HG03571 (cell line): ENCODE measurements around the gene TLE7.

Experiments used
- ATAC-seq: cut with Tn5 transposase; IDR thresholded peaks from one replicate; pipeline ENCODE4 v1.9.1; 2021; ENCODE audit not compliant: unreplicated experiment

The TLE7 gene

DNA sequence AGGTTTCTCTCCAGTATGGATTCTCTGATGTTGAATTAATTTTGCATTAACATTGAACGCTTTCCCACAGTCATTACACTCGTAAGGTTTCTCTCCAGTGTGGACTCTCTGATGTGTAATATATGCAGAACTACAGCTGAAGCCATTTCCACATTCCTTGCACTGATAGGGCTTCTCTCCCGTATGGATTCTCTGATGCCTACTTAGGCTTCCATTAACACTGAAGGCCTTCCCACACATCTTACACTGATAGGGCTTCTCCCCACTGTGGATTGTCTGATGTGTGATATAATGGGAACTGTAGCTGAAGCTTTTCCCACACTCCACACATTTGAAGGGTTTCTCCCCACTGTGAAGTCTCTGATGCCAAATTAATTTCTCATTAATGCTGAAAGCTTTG lies 7.2 kb upstream of the TLE7 start:
- ATAC-seq = no peak

- no peak for ATAC-seq
Measured at GRCh38 chr16:71448274-71448866, 6.5 kb upstream of the TLE7 start.

DNA sequence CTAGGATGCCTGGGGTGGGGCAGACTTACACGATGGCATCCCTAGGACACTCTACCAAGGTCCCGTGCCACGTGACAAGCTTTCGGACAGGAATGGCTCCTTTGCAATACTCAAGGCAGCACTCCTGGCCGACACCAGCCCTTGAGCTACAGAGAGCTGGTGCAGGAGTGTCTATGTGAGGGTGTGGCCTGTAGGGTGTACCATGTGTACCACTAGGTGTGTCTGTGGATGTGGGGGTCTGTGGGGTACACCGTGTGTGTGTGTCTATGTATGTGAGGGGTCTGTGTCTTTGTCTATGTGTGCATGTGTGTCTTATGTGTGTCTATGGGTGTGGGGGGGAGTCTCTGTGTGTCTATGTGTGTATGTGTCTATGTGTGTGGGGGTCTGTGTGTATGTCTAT lies 1.9 kb upstream of the TLE7 start:
- no peak for ATAC-seq

GRCh38 chr16:71441348-71442050 lies 355 bp downstream of the TLE7 start:
- ATAC-seq = no peak

GRCh38 chr16:71440669-71441347 lies 1.0 kb downstream of the TLE7 start:
- no peak for ATAC-seq

GRCh38 chr16:71439523-71439922 lies 2.3 kb downstream of the TLE7 start:
- ATAC-seq = no peak

- ATAC-seq = no peak
Measured at GRCh38 chr16:71436473-71436872, 5.4 kb downstream of the TLE7 start.

GRCh38 chr16:71432906-71433305 lies 8.9 kb downstream of the TLE7 start:
- no peak for ATAC-seq

GRCh38 chr16:71431991-71432390 lies 9.9 kb downstream of the TLE7 start:
- ATAC-seq = no peak

- no peak for ATAC-seq
Measured at GRCh38 chr16:71431176-71431575, 10.7 kb downstream of the TLE7 start.

GRCh38 chr16:71430744-71431143 lies 11.1 kb downstream of the TLE7 start:
- ATAC-seq = no peak

GRCh38 chr16:71429581-71429980 lies 12.3 kb downstream of the TLE7 start:
- ATAC-seq = no peak

- ATAC-seq = no peak
Measured at GRCh38 chr16:71428883-71429282, 13.0 kb downstream of the TLE7 start.

DNA sequence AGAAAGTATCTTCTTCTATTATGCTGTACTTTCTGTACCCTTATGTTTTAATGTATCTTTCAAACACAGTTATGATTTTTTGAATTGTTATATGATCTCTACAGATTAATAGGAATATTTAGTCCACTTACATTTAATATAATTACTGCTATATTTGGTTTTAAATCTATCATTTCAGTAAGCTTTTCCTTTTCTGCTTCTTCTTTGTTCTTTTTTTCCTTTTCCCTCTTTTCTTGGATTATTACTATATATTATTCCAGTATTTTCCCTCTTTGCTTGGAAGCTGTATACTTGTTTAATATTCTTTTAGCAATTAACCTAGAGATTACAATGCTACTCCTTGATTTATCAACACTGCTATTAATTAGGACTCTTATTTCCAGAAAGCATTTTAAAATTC lies 13.5 kb downstream of the TLE7 start:
- no peak for ATAC-seq

GRCh38 chr16:71426880-71427615 lies 14.8 kb downstream of the TLE7 start:
- no peak for ATAC-seq

DNA sequence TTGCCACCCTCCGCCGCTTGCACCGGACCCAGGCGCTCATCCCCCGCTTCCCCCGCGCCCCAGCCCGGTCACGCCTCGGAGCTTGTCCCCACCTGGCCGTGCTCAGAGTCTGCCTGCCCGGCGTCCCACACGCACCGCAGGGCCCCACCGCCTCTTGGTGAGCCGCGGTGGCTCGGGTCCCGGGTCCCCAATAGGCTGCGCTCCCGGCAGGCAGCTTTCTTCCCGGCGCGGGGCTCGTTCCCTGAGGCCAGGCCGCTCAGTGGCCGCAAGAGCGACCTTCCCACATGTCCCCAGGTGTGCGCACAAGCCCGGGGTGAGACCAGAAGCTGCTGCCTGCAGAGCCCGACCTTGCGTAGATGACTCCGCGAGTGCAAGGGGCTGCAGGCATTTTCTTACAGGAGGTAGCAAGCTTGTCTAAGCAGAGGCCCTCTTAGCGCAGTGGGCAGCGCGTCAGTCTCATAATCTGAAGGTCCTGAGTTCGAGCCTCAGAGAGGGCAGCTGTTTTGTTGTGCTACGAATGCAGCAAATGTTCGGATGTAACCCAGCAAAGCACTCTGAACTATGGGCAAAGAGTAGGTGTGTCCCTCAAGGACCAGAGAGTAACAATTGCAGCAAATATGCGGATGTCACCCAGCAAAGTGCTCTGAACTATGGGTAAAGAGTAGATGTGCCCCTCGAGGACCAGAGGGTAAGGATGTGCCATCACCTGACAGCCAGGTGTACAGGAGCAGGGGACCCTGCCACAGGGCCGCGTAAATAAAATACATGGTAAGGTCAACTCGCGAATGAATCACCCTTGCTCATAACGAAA lies 15.6 kb downstream of the TLE7 start:
- no peak for ATAC-seq

DNA sequence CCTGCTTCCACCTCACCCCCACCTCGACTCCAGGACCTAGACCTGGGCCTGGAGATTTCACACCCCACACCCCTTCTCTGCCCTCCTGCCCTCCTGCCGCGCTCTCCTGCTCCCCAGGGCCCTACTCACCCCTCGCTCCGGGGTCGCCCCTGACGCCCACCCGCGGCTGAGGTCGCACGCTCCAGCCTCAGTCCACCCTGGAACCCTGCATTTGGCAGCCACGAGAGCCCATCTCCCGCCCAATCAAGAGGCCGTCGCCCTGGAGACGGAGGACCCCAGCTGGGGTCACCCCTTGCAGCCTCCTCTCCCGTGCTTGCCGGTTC lies 16.1 kb downstream of the TLE7 start:
- no peak for ATAC-seq

GRCh38 chr16:71424626-71425025 lies 17.2 kb downstream of the TLE7 start:
- ATAC-seq = no peak

- no peak for ATAC-seq
Measured at GRCh38 chr16:71423865-71424264, 18.0 kb downstream of the TLE7 start.

DNA sequence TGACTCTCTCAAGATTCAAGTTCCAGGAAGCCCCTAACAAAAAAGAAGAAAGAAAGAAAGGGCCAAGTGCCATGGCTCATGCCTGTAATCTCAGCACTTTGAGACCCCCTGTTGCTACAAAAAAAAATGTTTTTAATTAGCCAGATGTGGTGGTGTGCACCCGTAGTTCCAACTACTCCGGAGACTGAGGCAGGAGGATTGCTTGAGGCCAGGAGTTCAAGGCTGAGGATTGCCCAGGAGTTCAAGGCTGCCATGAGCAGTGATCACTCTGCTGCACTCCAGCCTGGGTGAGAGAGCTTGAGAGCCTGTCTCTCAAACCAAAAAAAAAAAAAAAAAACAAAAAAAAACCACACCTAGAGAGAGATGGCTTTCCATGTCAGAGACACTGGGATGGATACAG lies 18.8 kb downstream of the TLE7 start:
- no peak for ATAC-seq

DNA sequence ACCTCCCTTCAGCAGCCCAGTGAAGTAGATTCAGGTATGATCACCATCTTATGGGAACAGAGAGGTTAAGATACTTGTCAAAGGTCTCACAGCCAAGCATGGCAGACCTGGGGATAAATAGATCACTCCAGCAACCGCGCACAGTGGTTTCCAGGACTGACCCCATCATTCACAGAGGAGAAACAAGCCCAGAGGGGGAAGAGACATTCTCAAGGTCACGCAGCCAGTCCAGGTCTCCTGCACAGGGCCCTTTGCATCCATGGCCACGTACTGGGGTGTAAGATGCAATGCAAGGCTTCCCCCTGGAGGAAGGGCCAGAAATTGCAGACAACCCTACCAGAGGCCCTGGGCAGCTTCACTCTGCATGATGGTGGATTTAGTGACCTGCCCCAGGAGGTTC lies 19.9 kb downstream of the TLE7 start:
- ATAC-seq = no peak
